ENCODE measurements around the gene FKBP15. TPM values are rescaled to one million over a fixed set of nuclear protein-coding genes. Genes with fewer than 3 reads are reported as not detected.

The FKBP15 gene
- total and polyA plus RNA-seq, 2 of the 8 experiments (the other 6 are each of a cell fraction or from before 2014, with no cell fraction given), result 9.9 to 13.8 TPM

GRCh38 chr9:113150670-113151611 is 70.1 kb downstream of the FKBP15 start, which contains the start of gene SLC31A2 (continued):
- TF ChIP-seq RAD21 (IDR thresholded peaks at IDR 0.05 in 1 of 2, conservative IDR thresholded peaks at IDR 0.05 in 1 of 2; ENCODE audit: low read depth in 2 of 2, low read length in 2 of 2) (peak in 1 of 2 experiments; percentile 20; a peak in 1 of 4 replicates), EP300 (IDR thresholded peaks at IDR 0.05; ENCODE audit: borderline replicate concordance in 1 of 2, low read depth in 2 of 2, low read length in 2 of 2) (peak in 1 of 2 experiments; percentile 55; a peak in 1 of 3 replicates), FOSL1 (IDR thresholded peaks at IDR 0.05; ENCODE audit: insufficient read depth, low read depth, low read length) (no peak), RBBP5 (IDR thresholded peaks at IDR 0.05; ENCODE audit: borderline replicate concordance, low read depth, low read length) (no peak), PHF8 (conservative IDR thresholded peaks at IDR 0.05; ENCODE audit: low read depth, low read length) (peak; percentile 46; the same call in 1 of the 2 replicates), RFX5 (IDR thresholded peaks at IDR 0.05; ENCODE audit: borderline replicate concordance, low read depth, low read length) (no peak), CREB1 (IDR thresholded peaks at IDR 0.05) (peak; percentile 50), SIN3A (conservative IDR thresholded peaks at IDR 0.05 in 1 of 2, IDR thresholded peaks at IDR 0.05 in 1 of 2; ENCODE audit: low read depth in 1 of 2, low read length in 2 of 2) (peak in 1 of 2 experiments; percentile 62; a peak in 2 of 4 replicates), BRCA1 (IDR thresholded peaks at IDR 0.05; ENCODE audit: low read depth, low read length) (no peak)
- TF ChIP-seq, protein P1, sequence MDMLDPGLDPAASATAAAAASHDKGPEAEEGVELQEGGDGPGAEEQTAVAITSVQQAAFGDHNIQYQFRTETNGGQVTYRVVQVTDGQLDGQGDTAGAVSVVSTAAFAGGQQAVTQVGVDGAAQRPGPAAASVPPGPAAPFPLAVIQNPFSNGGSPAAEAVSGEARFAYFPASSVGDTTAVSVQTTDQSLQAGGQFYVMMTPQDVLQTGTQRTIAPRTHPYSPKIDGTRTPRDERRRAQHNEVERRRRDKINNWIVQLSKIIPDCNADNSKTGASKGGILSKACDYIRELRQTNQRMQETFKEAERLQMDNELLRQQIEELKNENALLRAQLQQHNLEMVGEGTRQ (IDR thresholded peaks at IDR 0.05; ENCODE audit: low read length), result peak; percentile 88
- TF ChIP-seq, protein P2, sequence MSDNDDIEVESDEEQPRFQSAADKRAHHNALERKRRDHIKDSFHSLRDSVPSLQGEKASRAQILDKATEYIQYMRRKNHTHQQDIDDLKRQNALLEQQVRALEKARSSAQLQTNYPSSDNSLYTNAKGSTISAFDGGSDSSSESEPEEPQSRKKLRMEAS (IDR thresholded peaks at IDR 0.05), result 0 out of 2 replicates have a peak, but pooled peaks have one; percentile 43

All from H1 (cell line).